Neuronal stem cell (in vitro differentiated cells): ENCODE results near the gene EDEM1. TPM values are rescaled to one million over a fixed set of nuclear protein-coding genes. Genes with fewer than 3 reads are reported as not detected.

Experiments used
- DNase-seq: peaks from one replicate; pipeline ENCODE4 v3.0.0-alpha.2; 2013; ENCODE audit warnings: low spot score
- H2AFZ ChIP-seq: one replicate; pipeline ENCODE4 v1.6.1; 2013; ENCODE audit warnings: mild to moderate bottlenecking, low read length, inconsistent platforms
- H2AK5ac ChIP-seq: 2 replicates; pipeline ENCODE4 v1.6.1; 2013; ENCODE audit warnings: low read depth, mild to moderate bottlenecking, inconsistent platforms, low read length, moderate library complexity, mixed read lengths
- H2BK120ac ChIP-seq: 2 replicates; pipeline ENCODE4 v1.6.1; 2013; ENCODE audit warnings: low read depth, mild to moderate bottlenecking, inconsistent platforms, low read length, moderate library complexity, mixed read lengths
- H2BK12ac ChIP-seq: one replicate; pipeline ENCODE4 v1.6.1; 2013; ENCODE audit warnings: low read length, inconsistent platforms
- H2BK15ac ChIP-seq: 2 replicates; pipeline ENCODE4 v1.6.1; 2013; ENCODE audit warnings: mild to moderate bottlenecking, low read length, inconsistent platforms, mixed read lengths
- H2BK5ac ChIP-seq: one replicate; pipeline ENCODE4 v1.6.1; 2013; ENCODE audit warnings: inconsistent platforms, mild to moderate bottlenecking, low read length, moderate library complexity
- H3K14ac ChIP-seq: one replicate; pipeline ENCODE4 v1.6.1; 2013; ENCODE audit warnings: low read length, inconsistent platforms
- H3K18ac ChIP-seq: 2 replicates; pipeline ENCODE4 v1.6.1; 2013; ENCODE audit warnings: low read length, inconsistent platforms
- H3K23ac ChIP-seq: 2 replicates; pipeline ENCODE4 v1.6.1; 2013; ENCODE audit warnings: low read depth, mild to moderate bottlenecking, mixed read lengths, low read length, inconsistent platforms; ENCODE audit not compliant: poor library complexity
- H3K27ac ChIP-seq: replicated peaks from 3 replicates; pipeline ENCODE4 v1.5.1; 2013; ENCODE audit warnings: low read length, inconsistent platforms
- H3K27me3 ChIP-seq, 3 experiments: 2 replicates each; pipeline ENCODE4 v1.6.1; 2013; ENCODE audit warnings: low read length in 3 of 3, mild to moderate bottlenecking in 2 of 3, inconsistent platforms in 1 of 3, low read depth in 1 of 3, mixed read lengths in 1 of 3, moderate library complexity in 1 of 3; ENCODE audit not compliant: control insufficient read depth in 3 of 3, insufficient read depth in 3 of 3
- H3K36me3 ChIP-seq, 2 donors: replicated peaks in 1 of 2; 2 replicates each; pipeline ENCODE4 v1.6.1; 2013; ENCODE audit warnings: low read length in 2 of 2; ENCODE audit not compliant: control insufficient read depth in 2 of 2, insufficient read depth in 2 of 2
- H3K4ac ChIP-seq: 2 replicates; pipeline ENCODE4 v1.6.1; 2013; ENCODE audit warnings: inconsistent platforms, mild to moderate bottlenecking, low read length, moderate library complexity
- H3K4me1 ChIP-seq, 2 donors: 1 replicate in 1 of 2; 2 replicates in 1 of 2; pipeline ENCODE4 v1.6.1; 2013; ENCODE audit warnings: low read length in 2 of 2, low read depth in 1 of 2; ENCODE audit not compliant: control insufficient read depth in 2 of 2, insufficient read depth in 1 of 2
- H3K4me2 ChIP-seq: one replicate; pipeline ENCODE4 v1.6.1; 2013; ENCODE audit warnings: mild to moderate bottlenecking, low read length, inconsistent platforms; ENCODE audit not compliant: insufficient read depth, poor library complexity, severe bottlenecking
- H3K4me3 ChIP-seq, 2 donors: 2 replicates each; pipeline ENCODE4 v1.5.1; 2013; ENCODE audit warnings: low read length in 2 of 2, mild to moderate bottlenecking in 2 of 2, inconsistent platforms in 1 of 2, moderate library complexity in 1 of 2
- H3K79me1 ChIP-seq: one replicate; pipeline ENCODE4 v1.6.1; 2013; ENCODE audit warnings: low read depth, mild to moderate bottlenecking, inconsistent platforms, low read length, moderate library complexity
- H3K9ac ChIP-seq: one replicate; pipeline ENCODE4 v1.6.1; 2013; ENCODE audit warnings: mild to moderate bottlenecking, low read depth, low read length, inconsistent platforms; ENCODE audit not compliant: poor library complexity
- H3K9me3 ChIP-seq, 2 donors: replicated peaks in 1 of 2; 2 replicates each; pipeline versions ENCODE3 to v1.6.1; 2013; ENCODE audit warnings: low read length in 2 of 2, mild to moderate bottlenecking in 2 of 2, inconsistent platforms in 1 of 2, low read depth in 1 of 2, mixed read lengths in 1 of 2, moderate library complexity in 1 of 2; ENCODE audit not compliant: control insufficient read depth in 2 of 2, insufficient read depth in 1 of 2
- H4K8ac ChIP-seq: one replicate; pipeline ENCODE4 v1.6.1; 2013; ENCODE audit warnings: low read depth, mild to moderate bottlenecking, inconsistent platforms, low read length, moderate library complexity
- H4K91ac ChIP-seq: one replicate; pipeline ENCODE4 v1.6.1; 2013; ENCODE audit warnings: low read length, low read depth, mild to moderate bottlenecking, inconsistent platforms; ENCODE audit not compliant: poor library complexity
- WGBS, 2 donors: extraction: QIAGEN DNeasy Blood & Tissue Kit; methylation state at CpG; one replicate each; pipeline ENCODE4 v1.1.7; 2013; ENCODE audit warnings: missing lambda C conversion rate in 2 of 2, mixed read lengths in 1 of 2; ENCODE audit not compliant: insufficient read length in 2 of 2, insufficient replicate concordance in 1 of 2; ENCODE audit errors: extremely low coverage in 2 of 2; 5-methylcytosine and 5-hydroxymethylcytosine counted together
- small RNA-seq: library from polyadenylated mRNA; stranded (forward); fragments of <200 nt; extraction: miRNeasy Mini kit (QIAGEN cat#:217004); gene quantifications from one replicate; pipeline ENCODE3, GENCODE V24; 2013; ENCODE audit not compliant: insufficient read depth

Gene EDEM1

GRCh38 chr3:5267889-5268288, 80.4 kb downstream of the EDEM1 start:
- H2BK5ac ChIP-seq = no peak overlapping the region
- H3K36me3 ChIP-seq = no peaks in the 10 kb centered on the region
- H3K4me3 ChIP-seq = no peak overlapping the region
- no peak overlapping the region for H3K4ac ChIP-seq
- H2BK12ac ChIP-seq = no peak overlapping the region
- no peak for DNase-seq
- no peak overlapping the region for H2BK120ac ChIP-seq
- no peak overlapping the region for H3K4me2 ChIP-seq
- H3K27me3 ChIP-seq = peaks cover 0 to 3% (median 0%) of the 10 kb centered on the region in 3 experiments
- no peak overlapping the region for H3K18ac ChIP-seq
- H2AK5ac ChIP-seq = no peak overlapping the region
- H2AFZ ChIP-seq = no peak overlapping the region
- H3K27ac ChIP-seq = no peak overlapping the region
- WGBS, 2 donors = no CpG with 5 or more reads among the region's 1 CpG
- no peak overlapping the region for H3K23ac ChIP-seq
- no peaks in the 10 kb centered on the region for H3K9me3 ChIP-seq
- H2BK15ac ChIP-seq = no peak overlapping the region
- H3K4me1 ChIP-seq = peaks cover 0 to 7% of the 10 kb centered on the region in 2 donors
- no peak overlapping the region for H3K14ac ChIP-seq
- H4K8ac ChIP-seq = no peak overlapping the region
- H3K9ac ChIP-seq = no peak overlapping the region
- no peak overlapping the region for H4K91ac ChIP-seq
- H3K79me1 ChIP-seq = no peaks in the 10 kb centered on the region

Small RNA genes within 50 kb of the gene (small RNA-seq; reads per million reads assigned to genes)
- gene MIR4790 (not detected), gene RN7SL553P (not detected)
